Peyer's patch (tissue), 4 donors: Measurements from ENCODE around the gene MED15.

Experiments
- POLR2A ChIP-seq, 2 donors: fragments of 450-650 bp; IDR thresholded peaks; one replicate each; pipeline ENCODE4 v1.5.1; 2017; ENCODE audit warnings: antibody characterized with exemption in 2 of 2, mild to moderate bottlenecking in 2 of 2, moderate library complexity in 2 of 2
- TF ChIP-seq, protein P1 (sequence below), 6 experiments: fragments of 450-650 bp in 4 of 6; fragments of 200-600 bp in 2 of 6; sonication (generic) in 1 of 6; IDR thresholded peaks; one replicate each; pipeline ENCODE4 v1.5.1; 2017 to 2019; ENCODE audit warnings: antibody characterized with exemption in 6 of 6, mild to moderate bottlenecking in 3 of 6, moderate library complexity in 1 of 6

DNA sequence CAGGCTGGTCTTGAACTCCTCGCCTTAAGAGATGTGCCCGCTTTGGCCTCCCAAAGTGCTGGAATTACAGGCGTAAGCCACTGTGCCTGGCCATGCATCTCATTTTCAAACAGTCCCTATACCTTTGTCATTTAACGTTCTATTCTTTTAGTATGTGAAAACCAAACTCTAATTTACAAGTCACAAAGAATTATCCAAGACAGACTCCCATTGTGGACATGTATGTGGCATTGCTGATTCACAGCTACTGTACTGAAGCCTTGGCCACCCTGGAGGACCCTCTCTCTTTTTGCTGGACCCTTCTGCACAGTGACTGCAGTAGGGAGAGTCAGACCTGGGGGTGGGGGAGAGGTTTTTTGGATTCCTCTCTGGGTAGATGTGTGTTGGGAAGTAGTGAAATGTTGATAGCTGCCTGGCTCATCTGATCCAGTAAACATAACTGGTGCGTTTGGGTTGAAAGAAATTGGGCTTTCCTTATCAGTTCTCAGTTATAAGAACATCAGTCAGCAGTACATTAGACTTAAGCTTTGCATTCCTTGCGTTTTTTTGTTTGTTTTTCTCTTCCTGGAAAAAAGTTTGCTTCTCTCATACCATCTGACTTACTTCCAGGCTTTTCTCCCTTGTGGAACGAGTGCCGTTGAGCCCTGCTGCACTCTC is 65.9 kb downstream of the MED15 start:
- no peak for TF ChIP-seq POLR2A (IDR thresholded peaks at IDR 0.05)
- TF ChIP-seq, protein P1, sequence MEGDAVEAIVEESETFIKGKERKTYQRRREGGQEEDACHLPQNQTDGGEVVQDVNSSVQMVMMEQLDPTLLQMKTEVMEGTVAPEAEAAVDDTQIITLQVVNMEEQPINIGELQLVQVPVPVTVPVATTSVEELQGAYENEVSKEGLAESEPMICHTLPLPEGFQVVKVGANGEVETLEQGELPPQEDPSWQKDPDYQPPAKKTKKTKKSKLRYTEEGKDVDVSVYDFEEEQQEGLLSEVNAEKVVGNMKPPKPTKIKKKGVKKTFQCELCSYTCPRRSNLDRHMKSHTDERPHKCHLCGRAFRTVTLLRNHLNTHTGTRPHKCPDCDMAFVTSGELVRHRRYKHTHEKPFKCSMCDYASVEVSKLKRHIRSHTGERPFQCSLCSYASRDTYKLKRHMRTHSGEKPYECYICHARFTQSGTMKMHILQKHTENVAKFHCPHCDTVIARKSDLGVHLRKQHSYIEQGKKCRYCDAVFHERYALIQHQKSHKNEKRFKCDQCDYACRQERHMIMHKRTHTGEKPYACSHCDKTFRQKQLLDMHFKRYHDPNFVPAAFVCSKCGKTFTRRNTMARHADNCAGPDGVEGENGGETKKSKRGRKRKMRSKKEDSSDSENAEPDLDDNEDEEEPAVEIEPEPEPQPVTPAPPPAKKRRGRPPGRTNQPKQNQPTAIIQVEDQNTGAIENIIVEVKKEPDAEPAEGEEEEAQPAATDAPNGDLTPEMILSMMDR (IDR thresholded peaks at IDR 0.05) = no peak
